GM21786 (cell line): ENCODE measurements around the gene NUDT1.
"Not testable (repeated sequence)": the region's sequence is repeated elsewhere in the genome, so short reads cannot be mapped to it uniquely, and the experiment has no call there.

Experiments
- ATAC-seq: cut with Tn5 transposase; IDR thresholded peaks from one replicate; pipeline ENCODE4 v1.9.1; 2021; ENCODE audit not compliant: unreplicated experiment

Gene NUDT1

DNA sequence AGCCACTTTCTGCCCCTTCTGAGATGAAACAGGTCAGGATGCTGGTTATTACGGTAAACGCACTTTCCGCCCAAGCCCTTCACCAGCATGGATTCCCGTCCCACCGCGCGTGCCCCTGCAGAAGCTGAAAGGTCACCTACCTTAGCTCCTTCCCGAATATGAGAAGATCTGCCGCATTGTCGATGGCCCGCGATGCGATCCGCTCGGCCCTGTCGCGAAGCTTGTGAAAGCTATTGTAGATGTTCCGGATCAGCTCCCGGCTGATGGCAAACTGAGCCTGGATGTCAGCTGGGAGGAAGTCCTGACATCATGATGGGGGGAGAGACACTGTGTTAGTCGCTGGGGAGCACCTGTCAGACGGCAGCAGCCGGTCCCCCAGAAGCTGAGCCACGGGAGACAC, 22.1 kb downstream of the NUDT1 start:
- ATAC-seq: no peak

DNA sequence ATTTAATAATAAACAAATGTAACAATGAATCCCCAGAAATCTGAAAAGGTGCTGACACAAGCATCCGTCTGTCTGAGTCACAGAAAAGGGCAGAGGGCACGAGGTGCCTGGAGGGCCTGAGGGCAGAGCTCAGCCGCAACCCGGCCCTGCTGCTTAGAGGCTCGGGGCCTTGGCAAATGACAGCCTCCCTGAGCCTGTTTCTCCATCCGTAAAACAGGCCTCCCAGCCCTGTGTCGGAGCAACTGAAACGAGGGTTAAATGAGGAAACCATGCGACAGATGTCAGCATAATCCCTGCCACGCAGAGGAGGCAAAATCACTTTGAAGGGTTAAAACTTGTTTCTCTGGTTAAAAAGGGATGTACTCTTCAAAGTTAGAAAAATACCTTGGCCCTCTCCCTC, 24.9 kb downstream of the NUDT1 start:
- no peak for ATAC-seq

DNA sequence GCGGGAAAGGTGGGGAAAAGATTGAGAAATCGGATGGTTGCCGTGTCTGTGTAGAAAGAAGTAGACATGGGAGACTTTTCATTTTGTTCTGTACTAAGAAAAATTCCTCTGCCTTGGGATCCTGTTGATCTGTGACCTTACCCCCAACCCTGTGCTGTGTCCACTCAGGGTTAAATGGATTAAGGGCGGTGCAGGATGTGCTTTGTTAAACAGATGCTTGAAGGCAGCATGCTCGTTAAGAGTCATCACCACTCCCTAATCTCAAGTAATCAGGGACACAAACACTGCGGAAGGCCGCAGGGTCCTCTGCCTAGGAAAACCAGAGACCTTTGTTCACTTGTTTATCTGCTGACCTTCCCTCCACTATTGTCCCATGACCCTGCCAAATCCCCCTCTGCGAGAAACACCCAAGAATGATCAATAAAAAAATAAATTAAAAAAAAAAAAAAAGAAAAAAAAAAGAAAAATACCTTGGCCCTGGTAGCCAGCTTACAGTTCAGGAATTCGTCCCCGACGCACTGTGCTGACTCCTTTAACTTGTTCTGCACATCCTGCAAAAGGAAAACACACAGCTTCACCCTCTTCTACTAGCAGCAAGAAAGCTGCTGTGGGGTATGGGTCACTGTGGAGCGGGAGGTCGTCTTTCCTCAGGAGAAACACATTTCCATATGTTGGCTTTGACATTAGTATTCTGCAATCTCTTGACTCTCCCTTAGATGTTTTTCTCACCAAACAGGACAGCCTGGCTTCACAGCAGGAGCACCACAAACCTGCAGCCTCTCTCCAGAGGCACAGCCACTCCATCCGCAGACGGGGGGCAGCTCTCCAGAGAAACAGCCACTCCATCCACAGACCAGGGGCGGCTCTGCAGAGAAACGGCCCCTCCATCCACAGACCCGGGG, 27.3 kb downstream of the NUDT1 start:
- not testable (repeated sequence) for ATAC-seq

DNA sequence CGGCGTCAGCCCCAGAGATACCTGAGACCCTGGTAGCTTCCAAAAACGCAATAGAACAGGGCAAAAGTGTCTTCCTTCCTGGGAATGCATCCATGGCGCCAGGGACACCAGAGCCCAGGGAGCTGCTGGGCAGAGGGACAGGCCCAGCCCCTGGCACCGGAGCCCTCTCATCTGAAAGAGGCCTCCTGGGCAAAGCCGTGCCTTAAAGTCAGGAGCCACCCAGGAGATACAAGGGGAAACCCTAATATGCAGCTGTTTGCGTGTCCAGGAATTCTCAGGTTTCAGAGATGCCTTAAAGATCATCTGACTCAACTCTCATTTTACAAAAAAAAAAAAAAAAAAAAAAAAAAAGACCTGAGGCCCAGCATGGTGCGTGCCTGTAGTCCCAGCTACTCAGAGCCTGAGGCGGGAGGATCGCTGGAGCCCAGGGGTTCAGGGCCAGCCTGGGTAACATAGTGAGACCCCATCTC, 28.0 kb downstream of the NUDT1 start:
- no peak for ATAC-seq

- no peak for ATAC-seq
These were observed 28.5 kb downstream of the NUDT1 start for GRCh38 chr7:2270495-2270894.

DNA sequence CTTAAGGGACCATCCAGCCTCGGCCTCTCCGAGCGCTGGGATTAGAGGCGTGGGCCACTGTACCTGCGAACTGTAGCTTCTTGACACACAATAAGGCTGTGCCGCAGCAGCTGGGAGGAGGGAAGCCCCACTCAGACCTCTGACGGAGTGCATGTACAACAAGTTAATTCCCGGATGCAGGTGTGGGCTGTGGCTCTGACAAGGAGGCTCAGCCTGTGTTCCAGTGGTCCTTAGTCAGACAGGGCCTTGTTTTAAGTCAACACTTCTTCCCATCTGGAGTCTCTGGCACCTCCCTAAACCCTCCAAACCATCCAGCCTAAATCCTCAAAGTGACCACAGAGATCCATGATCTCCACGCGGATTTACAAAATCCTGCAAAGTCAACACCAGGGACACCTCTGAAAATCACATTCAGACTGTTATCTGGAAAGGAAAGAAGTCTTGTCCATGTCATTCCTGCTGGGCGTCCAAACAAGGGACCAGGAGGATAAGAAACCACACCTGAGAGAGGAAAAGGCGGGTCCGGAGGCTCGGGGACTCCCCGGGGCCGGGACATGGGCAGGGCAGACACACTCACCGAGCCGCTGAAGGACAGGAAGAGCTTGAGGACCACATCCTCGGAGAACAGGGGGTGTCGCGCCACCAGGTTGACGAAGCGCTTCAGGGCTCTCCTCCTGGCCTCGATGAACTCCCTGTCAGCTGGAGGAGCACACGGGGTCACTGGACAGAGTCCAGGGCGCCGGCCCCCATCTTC, 29.4 kb downstream of the NUDT1 start:
- no peak for ATAC-seq

- ATAC-seq: no peak
These were observed 30.0 kb downstream of the NUDT1 start for GRCh38 chr7:2272031-2272430.

DNA sequence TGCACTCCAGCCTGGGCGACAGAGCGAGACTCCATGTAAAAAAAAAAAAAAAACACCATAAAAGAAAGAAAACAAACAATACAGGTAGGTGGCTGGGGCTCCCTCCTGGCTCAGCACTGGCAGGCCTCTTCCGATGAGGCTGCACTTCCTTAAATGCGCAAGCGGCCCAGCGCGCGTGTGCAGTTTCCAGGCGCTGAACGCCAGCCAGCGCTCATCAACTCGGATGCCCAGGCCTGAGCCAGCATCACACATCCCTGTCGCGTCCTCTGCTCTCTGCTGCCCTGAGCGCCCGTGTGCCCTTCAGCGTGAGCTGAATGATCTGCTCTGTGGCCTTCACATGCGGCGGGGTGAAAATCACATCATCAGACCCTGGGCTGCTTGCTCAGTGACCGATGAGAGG, 31.8 kb downstream of the NUDT1 start:
- no peak for ATAC-seq

DNA sequence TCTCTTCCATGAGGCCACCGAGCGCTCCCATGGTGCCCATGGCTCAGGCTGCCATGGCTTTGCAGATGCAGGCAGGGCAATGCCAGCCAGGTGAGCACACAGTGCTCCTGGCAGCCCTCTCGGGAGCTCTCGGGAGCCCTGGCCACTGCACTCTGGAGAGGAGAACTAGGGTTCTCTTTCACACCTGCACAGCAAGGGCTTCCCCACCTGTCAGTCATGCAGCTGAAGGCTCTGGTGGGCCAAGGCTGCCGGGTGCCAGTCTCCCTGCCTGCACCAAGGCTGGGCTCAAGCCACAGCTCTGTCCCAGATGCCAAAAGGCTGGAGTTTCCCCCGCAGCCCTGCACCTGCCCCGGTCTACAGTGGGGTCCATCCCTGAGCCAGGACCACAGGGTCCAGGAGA, 32.6 kb downstream of the NUDT1 start:
- no peak for ATAC-seq

DNA sequence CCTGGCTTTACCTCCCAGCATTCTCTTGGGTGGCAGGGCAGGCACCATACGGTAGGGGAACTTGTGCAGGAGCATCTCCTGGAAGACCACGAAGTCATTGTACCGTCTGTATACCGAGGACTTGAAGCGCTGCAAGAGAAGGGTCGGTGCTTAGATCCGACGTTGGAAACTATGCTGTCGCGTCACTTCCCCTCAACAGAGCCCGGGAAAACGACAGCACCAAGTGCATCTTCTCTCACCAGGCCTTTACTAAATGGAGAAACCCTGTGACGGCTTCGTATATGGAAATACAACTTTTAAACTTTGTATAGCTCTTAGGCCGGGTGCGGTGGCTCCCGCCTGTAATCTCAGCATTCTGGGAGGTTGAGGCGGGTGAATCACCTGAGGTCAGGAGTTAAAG, 33.1 kb downstream of the NUDT1 start:
- no peak for ATAC-seq

DNA sequence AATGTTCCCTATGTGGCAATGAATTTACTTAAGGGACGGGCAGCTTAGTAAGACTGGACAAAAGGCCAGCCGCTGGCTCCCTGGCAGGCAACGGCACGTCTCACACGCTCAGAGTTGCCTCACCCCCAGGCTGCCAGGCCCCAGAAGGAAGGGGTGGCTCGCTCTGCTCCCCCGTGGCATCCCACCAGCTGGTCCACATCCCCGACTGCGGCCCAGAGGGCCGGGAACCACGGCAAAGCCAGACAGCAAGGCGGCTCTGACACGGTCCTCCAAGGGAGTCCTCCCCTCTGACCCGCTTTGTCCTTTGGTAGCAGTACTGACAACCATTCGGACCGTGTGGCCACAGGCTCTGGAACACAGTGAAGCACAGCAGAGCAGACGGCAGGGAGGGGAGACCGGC, 34.1 kb downstream of the NUDT1 start:
- ATAC-seq: no peak

- no peak for ATAC-seq
These were observed 36.0 kb downstream of the NUDT1 start for GRCh38 chr7:2278026-2278425.

GRCh38 chr7:2279896-2280295, 37.9 kb downstream of the NUDT1 start:
- no peak for ATAC-seq

DNA sequence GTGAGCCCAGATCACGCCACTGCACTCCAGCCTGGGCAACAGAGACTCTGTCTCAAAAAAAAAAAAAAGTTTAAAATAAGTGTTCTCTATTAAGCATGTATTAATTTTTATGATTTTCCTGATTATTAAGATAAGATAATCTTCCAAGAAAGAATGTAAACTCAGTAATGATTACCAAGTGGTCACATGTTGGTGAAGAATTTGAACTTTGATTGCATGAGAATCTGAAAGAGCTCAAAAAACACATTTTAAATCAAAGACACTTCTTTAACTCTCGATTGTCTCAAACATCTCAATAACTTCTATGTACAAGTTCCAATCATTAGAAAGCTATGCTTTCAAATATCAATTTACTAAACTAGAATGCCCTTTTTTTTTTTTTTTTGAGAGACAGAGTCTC, 38.4 kb downstream of the NUDT1 start:
- ATAC-seq: no peak

GRCh38 chr7:2281541-2281940, 39.5 kb downstream of the NUDT1 start:
- ATAC-seq: no peak

DNA sequence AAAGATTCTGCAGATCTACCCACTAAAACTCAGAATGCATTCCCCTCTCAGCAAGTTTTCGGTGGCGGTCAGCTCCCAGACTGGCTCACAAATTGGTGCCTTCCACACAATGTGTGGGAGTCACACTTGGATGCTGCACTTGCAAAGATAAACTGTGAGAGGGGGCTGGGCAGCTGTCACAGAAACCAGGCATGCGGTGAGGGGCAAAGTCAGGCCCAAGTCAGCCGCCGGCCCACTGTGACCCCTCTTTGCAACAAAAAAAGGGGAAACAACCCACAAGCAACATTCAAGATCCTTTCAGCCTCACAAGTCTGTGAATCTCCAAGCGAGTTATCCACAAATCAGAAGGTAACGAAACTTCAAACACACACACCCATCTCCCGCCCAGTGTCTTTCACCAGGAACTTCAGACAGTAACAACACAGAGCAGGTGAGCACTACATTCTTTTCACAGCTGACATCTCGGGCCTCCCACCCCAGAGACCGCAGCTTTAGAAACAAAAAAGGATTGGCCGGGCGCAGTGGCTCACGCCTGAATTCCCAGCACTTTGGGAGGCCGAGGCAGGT, 40.2 kb downstream of the NUDT1 start:
- no peak for ATAC-seq

DNA sequence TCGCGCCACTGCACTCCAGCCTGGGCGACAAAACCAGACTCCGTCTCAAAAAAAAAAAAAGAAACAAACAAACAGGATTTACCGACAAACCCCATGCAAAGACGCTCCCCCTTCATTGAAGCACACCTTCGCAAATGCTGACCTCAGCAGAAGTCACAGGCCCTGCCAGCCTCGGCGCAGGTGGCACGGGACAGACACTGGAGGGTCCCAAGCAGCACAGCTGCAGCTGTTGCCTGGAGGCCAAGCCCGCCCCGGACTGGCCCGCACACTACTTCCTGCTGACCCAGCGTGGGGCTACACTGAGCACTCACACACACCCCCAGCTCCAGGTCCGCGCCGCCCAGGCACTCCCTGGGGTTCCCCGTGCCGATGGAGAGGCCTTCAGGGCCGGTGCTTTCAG, 41.0 kb downstream of the NUDT1 start:
- no peak for ATAC-seq

- ATAC-seq: no peak
These were observed 45.7 kb downstream of the NUDT1 start for GRCh38 chr7:2287745-2288144.

- peak; percentile 70 for ATAC-seq
These were observed 46.5 kb downstream of the NUDT1 start for GRCh38 chr7:2288503-2288902.

- ATAC-seq: no peak
These were observed 47.1 kb downstream of the NUDT1 start for GRCh38 chr7:2289111-2289586.

DNA sequence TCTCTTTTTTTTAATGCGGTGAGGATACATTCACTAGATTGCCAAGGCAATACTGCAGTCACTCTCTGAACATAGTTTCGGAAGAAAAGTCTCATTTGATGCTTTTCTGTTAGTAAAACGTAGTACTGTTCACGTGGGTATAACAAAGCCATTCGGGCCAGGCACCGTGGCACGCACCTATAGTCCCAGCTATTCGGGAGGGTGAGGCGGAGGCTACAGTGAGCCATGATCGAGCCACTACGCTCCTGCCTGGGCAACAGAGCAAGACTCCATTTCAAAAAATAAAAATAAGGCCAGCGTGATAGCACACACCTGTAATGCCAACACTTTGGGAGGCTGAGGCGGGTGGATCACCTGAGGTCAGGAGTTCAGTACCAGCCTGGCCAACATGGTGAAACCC, 47.6 kb downstream of the NUDT1 start:
- no peak for ATAC-seq

- no peak for ATAC-seq
These were observed 48.9 kb downstream of the NUDT1 start for GRCh38 chr7:2290877-2291276.
